T1000 (cell line): ENCODE results near the gene SRCAP.

Experiments used
- DNase-seq: peaks from one replicate; lab custom pipeline; 2025; ENCODE audit warnings: mixed read lengths; lab: John Stamatoyannopoulos, UW

SRCAP gene

DNA sequence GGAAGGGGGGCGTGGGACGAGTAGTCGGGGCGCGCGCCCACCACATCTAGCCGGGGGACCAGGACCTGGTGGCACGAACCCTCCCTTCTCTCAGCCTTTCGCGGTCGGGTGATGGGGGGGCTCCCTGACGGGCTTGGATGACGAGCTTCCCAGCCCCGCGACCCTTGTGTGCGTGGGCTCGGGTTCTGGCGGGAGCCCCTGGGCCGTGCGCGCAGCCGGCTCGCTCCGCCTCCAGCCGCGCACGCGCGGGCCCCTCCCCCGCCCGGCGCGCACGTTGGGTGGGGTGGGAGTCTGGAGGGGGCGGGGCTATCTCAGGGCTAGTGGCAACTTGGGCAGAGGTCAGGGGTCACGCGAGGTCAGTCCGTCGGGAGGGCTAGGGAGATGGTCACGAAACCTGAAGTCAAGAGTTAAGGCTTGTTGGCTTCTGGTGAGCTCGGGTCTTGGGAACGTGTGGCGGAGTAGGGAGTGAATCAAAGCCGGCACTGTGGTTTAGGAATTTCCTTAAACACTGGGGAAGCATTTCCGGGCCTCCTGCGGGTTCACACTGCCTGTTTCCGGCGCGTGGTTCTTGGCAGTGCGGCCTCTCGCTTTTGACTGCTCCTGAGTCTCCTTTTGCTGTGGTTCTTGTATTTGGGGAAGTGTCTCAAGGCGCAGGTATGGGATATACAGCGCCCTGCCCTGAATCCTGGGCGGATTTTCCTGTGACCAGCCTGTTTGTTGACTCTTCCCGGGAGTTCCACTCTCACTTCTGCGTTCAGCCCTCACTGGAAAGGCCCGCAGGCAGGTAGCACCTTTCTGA, at the start of gene SRCAP:
SRCAP (plus strand) TSS at position 356 of the 799 bp plus-strand sequence. CDS start 1,654 bp downstream, outside the sequence.
- peak; percentile 69 for DNase-seq

DNA sequence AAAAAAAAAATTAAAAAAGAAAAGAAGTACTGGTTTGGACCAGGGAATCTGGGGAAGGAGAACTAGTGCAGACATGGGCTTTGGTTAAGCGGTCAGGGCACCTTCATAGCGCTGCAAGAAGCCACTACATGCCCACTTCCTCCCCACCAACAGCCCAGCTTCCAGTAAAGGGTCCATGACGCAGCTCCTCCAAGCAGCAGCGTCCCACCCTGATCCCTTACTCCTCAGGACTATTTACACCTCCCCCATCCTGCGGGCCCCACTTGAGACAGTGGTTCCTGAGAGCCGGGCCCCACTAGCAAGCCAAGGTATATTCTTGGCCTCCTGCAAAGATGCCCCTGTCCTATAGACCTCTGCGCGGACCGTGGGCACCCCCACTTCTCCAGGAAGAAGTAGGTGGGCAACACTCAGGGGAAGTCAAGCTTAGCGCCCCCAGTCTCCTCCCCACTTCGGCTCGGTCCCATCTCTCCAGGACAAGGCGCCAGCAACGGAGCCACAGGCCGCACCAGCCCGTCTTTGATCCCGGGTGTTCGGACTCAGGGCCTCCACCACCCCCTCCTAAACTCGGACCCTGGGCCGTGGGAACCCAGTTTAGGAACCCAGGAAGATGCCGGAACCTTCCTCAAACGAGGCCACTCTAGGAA, 49.1 kb upstream of the SRCAP start:
- no peak for DNase-seq

DNA sequence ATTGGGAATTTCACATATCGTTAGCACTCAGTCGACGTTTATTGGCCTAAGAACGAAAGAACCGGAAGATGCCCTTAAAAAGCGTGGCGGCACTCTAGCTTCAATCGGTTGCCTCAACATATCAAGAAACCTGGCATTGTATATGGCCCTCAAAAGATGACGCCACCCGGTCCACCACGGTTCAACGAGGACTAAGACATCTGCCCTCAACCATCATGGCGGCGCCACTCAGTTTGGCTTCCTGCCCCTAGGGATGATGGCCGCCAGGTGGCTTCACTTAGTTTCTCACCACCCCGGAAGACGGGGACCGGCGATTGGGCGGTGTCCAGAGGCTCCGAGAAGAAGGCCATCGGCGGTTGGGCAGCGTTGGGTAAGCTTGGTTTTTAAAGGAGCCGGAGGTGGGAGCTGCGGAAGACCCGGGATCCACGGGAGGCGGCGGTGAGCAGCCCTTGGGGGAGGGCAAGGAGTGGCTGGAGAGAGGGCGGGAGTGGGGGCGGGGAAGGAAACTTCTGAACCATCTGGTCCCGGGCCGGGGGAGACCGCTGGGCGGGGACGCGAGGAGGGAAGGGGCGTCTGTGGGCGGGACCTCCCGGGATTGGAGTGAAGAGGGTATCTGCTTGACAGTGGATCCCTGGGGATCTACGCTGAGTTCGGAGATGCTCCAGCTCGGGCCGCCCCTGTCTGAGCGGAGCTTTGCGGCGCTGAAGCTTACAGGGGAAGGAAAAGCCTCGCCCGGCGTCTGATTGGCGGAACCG, 48.4 kb upstream of the SRCAP start, which contains the start of gene PRR14:
PRR14 (plus strand) TSS at position 592 of the 755 bp plus-strand sequence. CDS start 686 bp downstream, outside the sequence.
- peak; percentile 98 for DNase-seq

DNA sequence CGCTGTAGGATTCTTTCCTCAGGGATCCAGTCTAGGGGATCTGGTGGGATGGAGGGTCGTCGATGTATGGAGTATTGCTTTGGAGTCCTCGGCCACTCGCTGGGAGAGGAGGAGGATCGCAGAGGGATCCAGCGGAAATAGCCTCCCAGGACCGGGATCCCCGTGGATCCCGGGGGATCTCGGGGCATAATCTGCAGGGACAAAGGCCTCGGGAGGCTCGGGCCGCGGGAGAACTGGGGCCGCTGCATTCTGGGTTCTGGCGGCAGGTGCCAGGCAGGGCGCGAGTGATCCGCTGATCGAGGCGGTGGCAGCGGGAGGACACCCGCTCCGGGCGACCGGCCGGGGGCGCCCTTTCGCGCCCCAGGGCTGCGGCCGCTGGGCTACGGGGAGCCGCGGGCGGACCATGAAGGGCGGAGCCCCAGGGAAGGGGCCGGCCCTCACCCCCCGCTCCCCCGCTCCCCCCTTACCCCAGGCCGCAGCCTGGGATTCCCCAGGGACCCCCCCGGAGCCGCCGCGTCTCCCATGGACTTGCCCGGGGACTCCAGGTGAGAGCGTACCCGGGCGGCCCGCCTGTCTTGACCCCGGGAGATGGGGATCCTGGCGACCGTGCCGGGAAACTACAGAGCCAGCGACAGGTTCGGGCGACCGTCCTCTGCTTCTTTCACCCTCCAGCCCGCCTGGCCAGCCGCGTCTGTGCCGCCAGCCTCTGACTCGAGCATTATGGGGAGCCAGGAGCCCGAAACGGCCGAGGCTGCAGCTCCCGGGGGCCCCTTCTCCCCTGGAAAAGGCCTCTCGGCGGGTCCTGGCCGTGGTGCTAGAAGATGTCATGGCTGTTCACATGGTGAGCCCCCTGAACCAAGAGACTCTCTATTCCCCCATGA, 47.6 kb upstream of the SRCAP start:
- DNase-seq = peak; percentile 75

DNA sequence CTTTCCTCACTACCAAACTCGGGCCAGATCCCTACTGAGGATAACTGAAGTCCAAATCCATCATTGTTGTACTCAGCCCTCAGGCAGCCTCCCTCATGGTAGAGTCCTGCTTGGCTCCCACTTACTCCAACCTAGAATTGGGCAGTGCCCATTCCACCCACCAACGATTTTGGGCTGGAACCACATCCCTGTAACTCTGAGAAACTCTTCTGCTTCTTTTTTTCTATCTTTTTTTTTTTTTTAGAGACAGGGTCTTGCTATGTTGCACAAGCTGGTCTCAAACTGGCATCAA, 47.0 kb upstream of the SRCAP start:
- no peak for DNase-seq

- DNase-seq = no peak
These were observed 46.3 kb upstream of the SRCAP start for GRCh38 chr16:30652718-30653117.

DNA sequence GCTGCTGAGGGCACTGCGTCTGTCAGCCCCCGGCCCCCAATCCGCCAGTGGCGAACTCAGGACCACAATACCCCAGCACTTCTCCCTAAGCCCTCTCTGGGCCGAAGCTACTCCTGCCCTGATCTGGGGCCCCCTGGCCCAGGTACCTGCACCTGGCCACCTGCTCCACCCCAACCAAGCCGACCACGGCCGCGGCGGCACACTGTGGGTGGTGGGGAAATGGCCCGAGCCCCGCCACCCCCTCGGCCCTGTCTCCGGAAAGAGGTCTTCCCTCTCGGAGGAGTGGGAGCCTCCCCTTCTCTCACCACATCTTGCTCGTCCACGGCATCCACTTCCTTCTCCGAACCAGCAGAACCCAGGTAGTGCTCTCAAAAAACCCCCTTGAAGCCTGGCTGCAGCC, 44.1 kb upstream of the SRCAP start:
- no peak for DNase-seq

GRCh38 chr16:30655815-30656347, 43.1 kb upstream of the SRCAP start:
- no peak for DNase-seq

DNA sequence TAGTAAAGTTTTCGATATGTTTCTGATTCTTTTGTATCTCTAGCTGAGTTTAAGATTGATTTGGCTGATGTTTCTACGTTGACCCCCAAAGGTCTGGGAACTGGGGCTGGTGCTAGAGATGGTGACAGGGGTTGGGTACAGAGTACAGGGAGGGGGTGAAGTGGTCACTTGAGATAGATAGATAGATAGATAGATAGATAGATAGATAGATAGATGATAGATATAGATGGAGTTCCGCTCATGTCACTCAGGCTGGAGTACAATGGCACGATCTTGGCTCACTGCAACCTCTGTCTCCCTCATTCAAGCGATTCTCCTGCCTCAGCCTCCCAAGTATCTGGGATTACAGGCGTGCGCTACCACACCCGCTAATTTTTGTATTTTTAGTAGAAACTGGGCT, 42.6 kb upstream of the SRCAP start:
- no peak for DNase-seq

DNA sequence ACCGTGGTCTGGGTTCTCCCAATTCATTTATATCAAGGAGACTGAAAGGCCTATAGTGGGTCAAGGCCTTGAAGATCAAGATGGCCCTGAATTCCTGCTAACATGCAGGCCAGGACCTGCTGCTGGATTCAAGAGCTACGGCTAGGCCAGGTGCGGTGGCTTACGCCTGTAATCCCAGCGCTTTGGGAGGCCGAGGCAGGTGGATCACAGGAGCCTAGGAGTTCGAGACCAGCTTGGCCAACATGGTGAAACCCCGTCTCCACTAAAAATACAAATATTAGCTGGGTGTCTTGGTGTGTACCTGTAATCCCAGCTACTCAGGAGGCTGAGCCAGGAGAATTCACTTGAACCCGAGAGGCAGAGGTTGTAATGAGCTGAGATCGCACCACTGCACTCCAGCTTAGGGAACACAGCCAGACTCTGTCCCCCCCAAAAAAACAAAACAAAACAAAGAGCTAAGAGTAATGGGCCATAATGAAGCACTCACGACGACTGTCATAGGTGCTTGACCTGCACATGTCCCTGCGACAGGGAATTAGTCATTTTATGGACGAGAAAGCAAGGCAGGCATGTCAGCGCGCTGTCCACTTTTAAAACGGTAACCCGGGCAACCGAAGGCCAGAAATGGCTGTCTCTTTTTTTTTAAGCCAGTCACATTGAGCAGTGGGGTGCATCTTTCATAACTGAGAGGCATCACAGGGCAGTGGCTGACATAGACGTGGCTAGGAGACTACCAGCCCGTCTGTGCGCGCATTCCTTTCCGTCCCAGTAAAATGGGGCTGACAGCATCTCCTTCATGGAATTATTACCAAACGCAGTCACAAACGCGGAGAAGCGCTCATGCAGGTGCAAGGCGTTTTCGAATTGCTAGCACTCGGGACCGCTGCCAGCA, 41.8 kb upstream of the SRCAP start:
- DNase-seq = no peak

DNA sequence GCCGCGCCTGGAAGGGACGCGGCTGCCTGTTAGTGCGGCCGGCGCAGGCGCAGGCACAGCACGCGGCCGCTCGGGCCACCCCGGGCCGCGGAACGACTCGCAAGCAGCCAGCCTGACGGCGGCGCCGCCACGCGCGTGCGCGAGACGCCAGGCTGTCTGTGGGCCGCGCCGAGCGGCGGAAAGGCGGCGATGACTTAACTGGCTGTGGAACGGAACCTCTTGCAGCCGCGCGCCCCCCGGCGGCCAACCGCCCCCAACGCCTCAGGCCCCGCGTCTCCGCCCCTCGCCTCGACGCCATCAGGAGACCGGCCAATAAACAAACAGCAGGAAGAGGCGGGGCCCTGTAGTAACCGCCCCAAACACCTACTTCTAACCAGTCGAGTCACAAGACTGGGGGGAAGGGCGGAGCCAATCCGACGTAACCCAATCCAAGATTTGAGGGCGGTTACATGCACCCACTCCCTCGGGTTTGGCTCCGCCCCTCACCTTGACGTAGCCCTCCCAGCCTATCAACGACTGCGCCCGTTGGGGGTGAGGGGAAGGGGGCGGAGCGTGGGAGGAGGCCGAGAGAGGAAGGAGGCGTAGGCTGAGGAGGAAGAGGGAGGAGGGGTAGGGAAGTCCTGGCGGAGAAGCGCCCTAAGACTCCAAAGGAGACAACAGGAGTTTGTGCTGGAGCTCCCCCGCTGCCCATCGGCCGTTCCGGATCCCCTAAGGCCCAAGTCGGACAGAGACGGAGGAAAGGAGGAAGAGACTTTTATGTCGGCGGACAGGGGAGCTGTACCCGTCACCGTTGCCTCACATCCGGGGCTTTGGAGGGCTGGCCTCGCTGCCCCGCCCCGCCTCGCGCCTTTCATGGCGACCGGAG, 40.9 kb upstream of the SRCAP start, which contains the start of gene FBRS:
FBRS (plus strand) TSS at position 566 of the 865 bp plus-strand sequence. CDS start 1,088 bp downstream, outside the sequence.
- peak; percentile 99 for DNase-seq

DNA sequence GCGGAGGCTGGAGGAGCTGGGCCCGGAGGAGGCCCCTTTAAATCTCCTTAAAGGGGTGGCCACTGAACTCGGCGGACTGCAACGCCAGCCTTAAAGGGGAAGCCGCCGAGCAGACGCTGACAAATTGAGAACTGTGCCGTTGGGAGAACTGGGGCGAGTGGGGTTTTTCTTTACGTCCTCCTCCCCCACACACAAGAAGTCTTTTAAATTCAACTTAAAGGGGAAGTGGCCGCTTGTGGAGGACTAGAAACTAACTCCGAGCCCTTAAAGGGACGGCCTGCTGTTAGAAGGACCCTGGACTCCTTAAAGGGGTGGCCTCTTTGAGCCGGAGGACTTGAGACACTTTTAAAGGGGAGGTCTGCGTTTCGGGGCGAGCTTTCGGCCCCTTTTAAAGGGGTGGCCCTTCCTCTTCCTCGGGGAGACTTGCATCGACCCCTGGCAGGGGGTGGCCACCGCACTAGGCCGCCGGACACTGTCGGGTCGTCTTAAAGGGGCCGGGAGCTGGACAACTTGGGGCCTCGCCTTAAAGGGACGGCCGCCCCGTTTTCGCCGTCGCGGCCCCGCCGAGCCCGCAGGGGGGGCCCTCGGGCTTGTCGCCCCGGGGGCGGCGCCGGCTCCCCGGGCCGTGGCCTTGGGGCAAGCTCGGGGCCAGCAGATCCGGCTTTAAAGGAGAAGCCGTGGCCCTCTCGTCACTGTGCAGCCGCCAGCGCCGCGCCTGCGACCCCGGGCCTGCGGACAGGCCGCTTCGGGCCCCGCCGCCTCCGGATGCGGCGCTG, 40.1 kb upstream of the SRCAP start:
- no peak for DNase-seq

DNA sequence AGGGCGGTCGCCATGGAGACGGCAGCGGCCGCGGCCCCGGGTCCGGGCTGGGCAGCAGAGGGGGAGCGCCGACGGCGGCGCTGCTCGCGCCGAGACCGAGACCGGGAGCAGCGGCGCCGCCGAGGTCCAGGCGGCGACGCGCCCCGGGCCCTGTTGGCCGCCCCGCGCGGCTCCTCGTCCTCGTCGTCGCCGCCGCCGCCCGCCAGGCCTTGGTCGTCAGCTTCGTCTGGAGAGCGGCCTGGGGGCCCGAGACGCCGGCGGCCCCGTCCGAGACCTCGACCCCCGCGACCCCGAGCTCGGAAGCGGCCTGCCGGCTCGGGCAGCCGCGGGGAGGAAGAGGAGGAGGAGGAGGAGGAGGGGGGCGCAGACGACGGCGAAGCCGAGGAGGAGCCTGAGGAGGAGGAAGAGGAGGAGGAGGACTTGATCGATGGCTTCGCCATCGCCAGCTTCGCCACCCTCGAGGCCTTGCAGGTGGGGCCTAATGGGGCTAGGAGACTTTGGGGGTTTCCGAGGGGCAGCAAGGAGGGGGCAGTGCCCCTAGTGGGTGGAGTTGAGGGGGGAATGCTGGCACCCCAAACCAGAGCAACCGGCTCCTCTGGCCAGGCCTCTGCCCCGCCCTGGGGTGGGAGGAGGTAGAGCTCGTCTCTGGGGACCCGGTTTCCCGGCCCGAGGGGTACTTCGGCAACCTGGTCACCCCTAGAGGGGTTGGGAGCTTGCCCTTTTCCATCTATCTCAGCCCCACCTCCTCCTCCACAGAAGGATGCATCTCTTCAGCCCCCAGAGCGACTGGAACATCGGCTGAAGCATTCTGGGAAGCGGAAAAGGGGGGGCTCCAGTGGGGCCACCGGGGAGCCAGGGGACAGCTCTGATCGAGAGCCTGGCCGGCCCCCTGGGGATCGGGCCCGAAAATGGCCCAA, 39.2 kb upstream of the SRCAP start:
- DNase-seq = no peak

GRCh38 chr16:30660424-30661261, 38.3 kb upstream of the SRCAP start:
- no peak for DNase-seq

DNA sequence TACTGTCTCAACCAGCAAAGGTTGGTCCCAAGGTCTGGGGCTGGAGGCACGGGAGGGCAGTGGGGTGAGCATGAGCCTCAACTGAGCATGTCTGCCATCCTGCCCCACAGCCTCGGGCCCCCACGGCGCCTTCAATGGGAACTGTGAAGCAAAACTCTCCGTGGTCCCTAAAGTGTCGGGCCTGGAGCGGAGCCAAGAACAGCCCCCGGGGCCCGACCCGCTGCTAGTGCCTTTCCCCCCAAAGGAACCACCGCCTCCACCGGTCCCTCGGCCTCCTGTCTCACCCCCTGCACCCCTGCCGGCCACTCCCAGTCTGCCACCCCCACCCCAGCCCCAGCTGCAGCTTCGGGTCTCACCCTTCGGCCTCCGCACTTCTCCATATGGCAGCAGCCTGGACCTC, 36.5 kb upstream of the SRCAP start:
- DNase-seq = no peak

DNA sequence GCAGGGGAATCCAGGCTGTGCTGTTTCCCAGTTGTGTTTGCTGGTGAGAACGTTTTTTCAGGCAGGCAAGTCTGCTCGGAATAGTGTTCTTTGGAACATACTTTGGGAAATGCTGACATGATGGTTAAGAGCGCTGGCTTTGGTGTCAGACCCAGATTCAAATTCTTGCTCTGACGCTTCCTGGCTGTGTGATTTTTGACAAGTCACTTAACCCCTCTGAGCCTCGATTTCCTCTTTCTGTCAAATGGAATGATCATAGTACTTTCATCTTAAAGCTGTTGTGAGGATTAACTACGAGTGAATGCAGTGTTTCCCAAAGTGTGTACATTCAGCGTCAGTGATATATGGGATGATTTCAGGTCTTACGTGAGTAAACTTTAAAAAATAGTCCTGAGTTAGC, 35.9 kb upstream of the SRCAP start:
- no peak for DNase-seq

DNA sequence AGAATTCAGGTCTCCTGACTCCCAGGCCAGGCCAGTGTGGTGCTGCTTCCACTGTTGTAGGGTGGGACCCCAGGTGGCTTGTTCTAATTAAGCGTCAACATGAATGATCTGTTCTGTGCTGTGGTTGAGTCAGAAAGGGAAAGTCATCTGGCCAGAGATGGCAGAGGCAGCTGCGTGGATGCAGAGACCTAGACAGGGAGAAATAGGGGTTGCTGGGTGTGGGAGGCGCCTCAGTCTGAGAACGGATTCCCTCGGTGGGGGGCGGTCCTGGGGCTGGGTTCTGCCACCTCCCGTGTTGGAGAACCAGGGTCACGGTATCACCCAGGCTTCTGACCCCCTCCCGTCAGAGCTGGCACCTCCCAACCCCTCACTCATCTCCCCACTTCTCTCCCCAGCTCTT, 35.2 kb upstream of the SRCAP start:
- no peak for DNase-seq
